ENCODE results near the gene IL37. TPM values are rescaled to one million over a fixed set of nuclear protein-coding genes. Genes with fewer than 3 reads are reported as not detected.

IL37 gene
- total and polyA plus RNA-seq, 2 of the 13 experiments (the other 11 are each of a cell fraction or from before 2014, with no cell fraction given), result not detected

GRCh38 chr2:112927745-112928144 lies 16.8 kb downstream of the IL37 start:
- H3K4me1 ChIP-seq (ENCODE audit: insufficient read depth, low read length), result peaks cover 11% of the 10 kb centered on the region
- no peak overlapping the region for H3K4me2 ChIP-seq (ENCODE audit: low read depth, low read length)
- no peak overlapping the region for H3K27ac ChIP-seq (ENCODE audit: extremely low read length, insufficient read depth, low read length)
- DNase-seq (ENCODE audit: low spot score) (no peak), FAIRE-seq (no peak), ATAC-seq (no peak)
- ChIA-PET POLR2A (no interaction called here), CTCF (ENCODE audit: low intra/inter-chr PET ratio, low total read pairs) (no interaction called here)
- BruUV-seq (replicated peaks), result no TSS peak
- no peaks in the 10 kb centered on the region for H3K9me3 ChIP-seq (ENCODE audit: low read length)
- no peak overlapping the region for H3K4me3 ChIP-seq (replicated peaks in 1 of 3; ENCODE audit: insufficient read depth in 1 of 3, low read depth in 2 of 3, low read length in 3 of 3)
- no peaks in the 10 kb centered on the region for H3K79me2 ChIP-seq (ENCODE audit: insufficient read depth, low read length)
- peaks cover 0 to 8% of the 10 kb centered on the region in 2 experiments; a peak in 3 of 5 replicates for H3K27me3 ChIP-seq (ENCODE audit: control insufficient read depth in 1 of 2, insufficient read depth in 2 of 2, low read length in 2 of 2)
- intact Hi-C loops (cut with micrococcal nuclease; ENCODE audit: unreplicated experiment) (no loop called here), in situ Hi-C loops (cut with HindIII; ENCODE audit: extremely low pct_ligation_motif_present, low pct_unique_long_range_greater_than_20kb) (no loop called here)
- no peaks in the 10 kb centered on the region for H3K36me3 ChIP-seq (replicated peaks in 1 of 2; ENCODE audit: control insufficient read depth in 1 of 2, insufficient read depth in 2 of 2, low read length in 2 of 2)
- no peak overlapping the region for H2AFZ ChIP-seq (ENCODE audit: low read length)
- TF ChIP-seq PCBP2 (optimal IDR thresholded peaks at IDR 0.05; ENCODE audit: low read depth, low read length, poor library complexity, severe bottlenecking) (no peak), ETV5 (CRISPR knock-in tag; IDR thresholded peaks at IDR 0.05; ENCODE audit: borderline replicate concordance) (no peak), NR2C2 (CRISPR knock-in tag; IDR thresholded peaks at IDR 0.05; ENCODE audit: borderline replicate concordance) (no peak), RBAK (CRISPR knock-in tag; IDR thresholded peaks at IDR 0.05) (no peak), ZNF136 (CRISPR knock-in tag; IDR thresholded peaks at IDR 0.05; ENCODE audit: low read depth) (no peak), ZNF232 (CRISPR knock-in tag; IDR thresholded peaks at IDR 0.05; ENCODE audit: borderline replicate concordance) (no peak), ZNF530 (CRISPR knock-in tag; IDR thresholded peaks at IDR 0.05; ENCODE audit: low read depth) (no peak), IRF1 (CRISPR knock-in tag; IDR thresholded peaks at IDR 0.05; ENCODE audit: low read depth) (no peak), ZNF713 (CRISPR knock-in tag; IDR thresholded peaks at IDR 0.05) (no peak), RERE (CRISPR knock-in tag; IDR thresholded peaks at IDR 0.05; ENCODE audit: low read depth) (no peak), ZNF567 (CRISPR knock-in tag; IDR thresholded peaks at IDR 0.05; ENCODE audit: borderline replicate concordance) (no peak), EP300 (IDR thresholded peaks at IDR 0.05; ENCODE audit: low read depth in 2 of 2, low read length in 2 of 2) (no peak), EP300 (CRISPR knock-in tag; IDR thresholded peaks at IDR 0.05; ENCODE audit: borderline replicate concordance) (no peak), ZNF629 (CRISPR knock-in tag; conservative IDR thresholded peaks at IDR 0.05) (no peak), GFI1 (CRISPR knock-in tag; IDR thresholded peaks at IDR 0.05; ENCODE audit: borderline replicate concordance) (no peak), NPAS2 (CRISPR knock-in tag; IDR thresholded peaks at IDR 0.05; ENCODE audit: borderline replicate concordance) (no peak)
- no peak overlapping the region for H3K9ac ChIP-seq (ENCODE audit: insufficient read depth, low read depth, low read length)
- WGBS (ENCODE audit: low lambda C conversion rate), result 17% methylated on average over 3 of the region's 3 CpGs
- H4K20me1 ChIP-seq (ENCODE audit: insufficient read depth, low read length), result no peaks in the 10 kb centered on the region

Measured in HepG2 (cell line).